GM12891 (cell line): ENCODE measurements around the gene CXorf38.

ENCODE experiments used
- PAX5 ChIP-seq: IDR thresholded peaks from 2 replicates; pipeline ENCODE4 v1.6.1; 2011; ENCODE audit warnings: low read length, moderate library complexity, mild to moderate bottlenecking; ENCODE audit not compliant: insufficient read depth, severe bottlenecking
- POLR2A ChIP-seq: IDR thresholded peaks from 2 replicates; pipeline ENCODE4 v1.6.1; 2011; ENCODE audit warnings: low read depth, low read length, control low read depth
- POLR2AphosphoS5 ChIP-seq: IDR thresholded peaks from 2 replicates; pipeline ENCODE4 v1.6.1; 2011; ENCODE audit warnings: low read depth, low read length, control low read depth
- POU2F2 ChIP-seq: IDR thresholded peaks from 2 replicates; pipeline ENCODE4 v1.6.1; 2011; ENCODE audit warnings: low read depth, mild to moderate bottlenecking, control low read depth, low read length, moderate library complexity
- SPI1 ChIP-seq: IDR thresholded peaks from 2 replicates; pipeline ENCODE4 v1.6.1; 2011; ENCODE audit warnings: low read depth, low read length, control low read depth
- TAF1 ChIP-seq: IDR thresholded peaks from 2 replicates; pipeline ENCODE4 v1.6.1; 2011; ENCODE audit warnings: low read depth, low read length, control low read depth

- no peak for TF ChIP-seq SPI1
- no peak for TF ChIP-seq POLR2A
- TF ChIP-seq TAF1, result no peak
- no peak for TF ChIP-seq POLR2AphosphoS5
- TF ChIP-seq PAX5, result no peak
- no peak for TF ChIP-seq POU2F2
Measured at GRCh38 chrX:40660381-40660780, 13.0 kb upstream of the CXorf38 start.
